Keratinocyte (primary cell): ENCODE measurements around the gene MN1.

Experiments used
- EZH2 ChIP-seq: IDR thresholded peaks from one replicate; pipeline ENCODE4 v1.6.1; 2012; ENCODE audit warnings: inconsistent platforms, mild to moderate bottlenecking, low read length, moderate library complexity
- TF ChIP-seq, protein P1 (sequence below), 3 experiments: IDR thresholded peaks in 1 of 3; conservative IDR thresholded peaks in 1 of 3; optimal IDR thresholded peaks in 1 of 3; 2 replicates in 2 of 3; 3 replicates in 1 of 3; pipeline versions ENCODE3 to v1.5.1; 2011; ENCODE audit warnings: low read length in 3 of 3, mild to moderate bottlenecking in 3 of 3, moderate library complexity in 2 of 3, control low read depth in 1 of 3, inconsistent platforms in 1 of 3; ENCODE audit not compliant: insufficient read depth in 2 of 3; ENCODE audit errors: extremely low read depth in 1 of 3

DNA sequence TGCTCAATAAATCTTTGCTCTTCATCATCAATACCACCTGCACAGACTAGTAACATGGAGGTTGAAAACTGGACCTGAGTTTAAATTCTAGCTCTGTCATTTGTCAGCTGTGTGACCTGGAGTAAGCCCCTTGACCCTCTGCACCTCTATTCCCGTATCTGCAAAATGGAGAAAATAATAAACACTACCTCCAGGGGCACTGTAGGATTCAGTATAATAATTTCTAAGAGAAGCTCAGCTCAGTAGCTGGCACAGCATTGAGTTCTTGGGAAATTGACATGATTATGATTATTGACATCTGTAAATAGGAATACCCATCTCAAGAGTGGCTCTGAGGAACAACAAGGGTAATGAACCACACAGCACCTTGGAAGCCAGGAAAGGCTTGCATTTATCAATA lies 78.4 kb downstream of the MN1 start:
- TF ChIP-seq, protein P1, sequence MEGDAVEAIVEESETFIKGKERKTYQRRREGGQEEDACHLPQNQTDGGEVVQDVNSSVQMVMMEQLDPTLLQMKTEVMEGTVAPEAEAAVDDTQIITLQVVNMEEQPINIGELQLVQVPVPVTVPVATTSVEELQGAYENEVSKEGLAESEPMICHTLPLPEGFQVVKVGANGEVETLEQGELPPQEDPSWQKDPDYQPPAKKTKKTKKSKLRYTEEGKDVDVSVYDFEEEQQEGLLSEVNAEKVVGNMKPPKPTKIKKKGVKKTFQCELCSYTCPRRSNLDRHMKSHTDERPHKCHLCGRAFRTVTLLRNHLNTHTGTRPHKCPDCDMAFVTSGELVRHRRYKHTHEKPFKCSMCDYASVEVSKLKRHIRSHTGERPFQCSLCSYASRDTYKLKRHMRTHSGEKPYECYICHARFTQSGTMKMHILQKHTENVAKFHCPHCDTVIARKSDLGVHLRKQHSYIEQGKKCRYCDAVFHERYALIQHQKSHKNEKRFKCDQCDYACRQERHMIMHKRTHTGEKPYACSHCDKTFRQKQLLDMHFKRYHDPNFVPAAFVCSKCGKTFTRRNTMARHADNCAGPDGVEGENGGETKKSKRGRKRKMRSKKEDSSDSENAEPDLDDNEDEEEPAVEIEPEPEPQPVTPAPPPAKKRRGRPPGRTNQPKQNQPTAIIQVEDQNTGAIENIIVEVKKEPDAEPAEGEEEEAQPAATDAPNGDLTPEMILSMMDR (optimal IDR thresholded peaks at IDR 0.05 in 1 of 3, IDR thresholded peaks at IDR 0.05 in 1 of 3, conservative IDR thresholded peaks at IDR 0.05 in 1 of 3; ENCODE audit: extremely low read depth in 1 of 3, insufficient read depth in 2 of 3, low read length in 3 of 3) = peak in 1 of 3 experiments; percentile 23
- TF ChIP-seq EZH2 = no peak
